HEK293 (cell line): ENCODE data around the gene PRKAG2.

ENCODE experiments used
- BCL11A ChIP-seq: fragments of 450-650 bp; formaldehyde crosslinking; IDR thresholded peaks from 2 replicates; pipeline ENCODE4 v1.5.1; 2016; ENCODE audit warnings: low read depth, missing biosample characterization, missing genetic modification characterization
- EGR2 ChIP-seq: fragments of 450-650 bp; formaldehyde crosslinking; IDR thresholded peaks from 2 replicates; pipeline ENCODE4 v1.5.1; 2016; ENCODE audit warnings: low read depth, missing biosample characterization, missing genetic modification characterization
- FEZF1 ChIP-seq: fragments of 450-650 bp; formaldehyde crosslinking; IDR thresholded peaks from 2 replicates; pipeline ENCODE4 v1.5.1; 2016; ENCODE audit warnings: missing biosample characterization, missing genetic modification characterization
- HOXD13 ChIP-seq: sonication (generic); formaldehyde crosslinking; IDR thresholded peaks from 2 replicates; pipeline ENCODE4 v1.8.0; 2022; ENCODE audit warnings: missing genetic modification reagents, borderline replicate concordance
- IKZF3 ChIP-seq: fragments of 450-650 bp; IDR thresholded peaks from 2 replicates; pipeline ENCODE4 v1.5.0; 2018; ENCODE audit warnings: missing biosample characterization, mild to moderate bottlenecking, missing genetic modification characterization, moderate library complexity
- RBAK ChIP-seq: fragments of 450-650 bp; formaldehyde crosslinking; IDR thresholded peaks from 2 replicates; pipeline ENCODE4 v1.5.1; 2016; ENCODE audit warnings: missing biosample characterization, missing genetic modification characterization
- ZBTB11 ChIP-seq: fragments of 450-650 bp; formaldehyde crosslinking; conservative IDR thresholded peaks from 2 replicates; pipeline ENCODE4 v1.5.1; 2016; ENCODE audit warnings: low read depth, missing biosample characterization, missing genetic modification characterization
- ZEB2 ChIP-seq: fragments of 450-650 bp; formaldehyde crosslinking; IDR thresholded peaks from 2 replicates; pipeline ENCODE4 v1.5.1; 2016; ENCODE audit warnings: missing biosample characterization, missing genetic modification characterization
- ZFHX2 ChIP-seq: fragments of 450-650 bp; formaldehyde crosslinking; conservative IDR thresholded peaks from 2 replicates; pipeline ENCODE4 v1.5.1; 2016; ENCODE audit warnings: missing biosample characterization, missing genetic modification characterization
- ZNF138 ChIP-seq: fragments of 450-650 bp; formaldehyde crosslinking; IDR thresholded peaks from 2 replicates; pipeline ENCODE4 v1.5.1; 2016; ENCODE audit warnings: missing biosample characterization, missing genetic modification characterization, borderline replicate concordance
- ZNF155 ChIP-seq: fragments of 450-650 bp; formaldehyde crosslinking; IDR thresholded peaks from 2 replicates; pipeline ENCODE4 v1.5.1; 2016; ENCODE audit warnings: missing biosample characterization, missing genetic modification characterization
- ZNF302 ChIP-seq: fragments of 450-650 bp; formaldehyde crosslinking; IDR thresholded peaks from 2 replicates; pipeline ENCODE4 v1.5.1; 2016; ENCODE audit warnings: missing biosample characterization, missing genetic modification characterization, low read depth
- ZNF324 ChIP-seq: fragments of 450-650 bp; formaldehyde crosslinking; IDR thresholded peaks from 2 replicates; pipeline ENCODE4 v1.5.1; 2016; ENCODE audit warnings: missing biosample characterization, missing genetic modification characterization
- ZNF391 ChIP-seq: fragments of 450-650 bp; formaldehyde crosslinking; IDR thresholded peaks from 2 replicates; pipeline ENCODE4 v1.5.1; 2016; ENCODE audit warnings: low read depth, missing biosample characterization, missing genetic modification characterization, borderline replicate concordance
- ZNF433 ChIP-seq: fragments of 450-650 bp; formaldehyde crosslinking; IDR thresholded peaks from 2 replicates; pipeline ENCODE4 v1.5.1; 2016; ENCODE audit warnings: missing biosample characterization, missing genetic modification characterization, low read depth
- ZNF530 ChIP-seq: fragments of 450-650 bp; formaldehyde crosslinking; IDR thresholded peaks from 2 replicates; pipeline ENCODE4 v1.5.1; 2016; ENCODE audit warnings: low read depth, missing biosample characterization, missing genetic modification characterization
- ZNF791 ChIP-seq: fragments of 450-650 bp; formaldehyde crosslinking; IDR thresholded peaks from 2 replicates; pipeline ENCODE4 v1.5.1; 2016; ENCODE audit warnings: missing biosample characterization, missing genetic modification characterization
- ZNF830 ChIP-seq: fragments of 450-650 bp; IDR thresholded peaks from 2 replicates; pipeline ENCODE4 v1.5.0; 2018; ENCODE audit warnings: missing biosample characterization, missing genetic modification characterization, low read depth, mild to moderate bottlenecking, moderate library complexity
- TF ChIP-seq, protein P1 (sequence below): fragments of 450-650 bp; formaldehyde crosslinking; IDR thresholded peaks from 2 replicates; pipeline ENCODE4 v1.5.1; 2016; ENCODE audit warnings: missing biosample characterization, missing genetic modification characterization
- TF ChIP-seq, protein P2 (sequence below): fragments of 450-650 bp; formaldehyde crosslinking; IDR thresholded peaks from 2 replicates; pipeline ENCODE4 v1.5.1; 2016; ENCODE audit warnings: missing biosample characterization, missing genetic modification characterization
- TF ChIP-seq, protein P3 (sequence below): fragments of 450-650 bp; IDR thresholded peaks from 2 replicates; pipeline ENCODE4 v1.5.1; 2018; ENCODE audit warnings: missing biosample characterization, mild to moderate bottlenecking, missing genetic modification characterization
- TF ChIP-seq, protein P4 (sequence below): fragments of 450-650 bp; formaldehyde crosslinking; IDR thresholded peaks from 2 replicates; pipeline ENCODE4 v1.5.1; 2016; ENCODE audit warnings: missing biosample characterization, missing genetic modification characterization

Gene PRKAG2

DNA sequence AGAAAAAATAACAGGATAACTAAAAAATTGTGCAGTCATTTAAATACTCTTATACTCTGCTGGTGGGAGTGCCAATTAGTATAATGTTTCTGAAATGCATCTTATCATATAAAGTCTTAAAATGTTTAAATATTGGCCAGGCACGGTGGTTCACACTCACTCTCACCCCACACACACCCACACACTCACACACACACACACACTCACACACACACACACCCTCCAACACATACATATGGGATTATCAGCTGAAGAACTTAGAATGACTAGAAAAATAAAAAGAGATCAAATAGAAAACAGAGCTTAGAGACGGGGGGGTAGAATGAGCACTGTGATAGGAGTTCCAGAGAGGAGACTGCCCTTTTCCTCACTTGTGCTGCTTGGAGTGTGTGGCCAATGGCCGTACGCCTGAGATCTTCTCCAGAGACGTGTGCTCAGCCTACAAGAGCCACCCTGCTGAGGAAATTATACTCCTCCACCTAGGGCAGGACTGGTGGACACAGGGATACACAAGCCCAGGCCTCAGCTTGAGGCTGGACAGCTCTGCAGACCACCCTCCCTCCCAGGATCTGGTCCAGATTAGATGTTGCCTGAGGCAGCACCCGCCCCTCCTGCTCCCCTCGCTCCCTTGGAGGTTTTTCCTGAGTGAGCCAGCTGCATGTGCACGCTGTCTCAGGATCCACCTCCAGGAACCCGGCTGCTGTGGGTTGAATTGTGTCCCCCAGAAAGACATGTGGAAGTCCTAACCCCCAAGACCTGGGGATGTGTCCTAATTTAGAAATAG is 26.5 kb upstream of the PRKAG2 start (continued):
- TF ChIP-seq ZNF391 (tag by site-specific recombination) (no peak), ZNF830 (tag by site-specific recombination) (no peak), IKZF3 (tag by site-specific recombination) (no peak), ZNF138 (tag by site-specific recombination) (no peak), RBAK (tag by site-specific recombination) (no peak), ZNF324 (tag by site-specific recombination) (no peak), ZNF433 (tag by site-specific recombination) (no peak), EGR2 (tag by site-specific recombination) (peak; percentile 87), ZNF155 (tag by site-specific recombination) (no peak), ZEB2 (tag by site-specific recombination) (no peak), HOXD13 (CRISPR knock-in tag) (no peak), BCL11A (tag by site-specific recombination) (no peak), ZNF530 (tag by site-specific recombination) (no peak), ZBTB11 (tag by site-specific recombination) (no peak), ZNF791 (tag by site-specific recombination) (no peak), ZFHX2 (peak; percentile 93), ZNF302 (tag by site-specific recombination) (no peak), FEZF1 (tag by site-specific recombination) (no peak)
- TF ChIP-seq, protein P1, sequence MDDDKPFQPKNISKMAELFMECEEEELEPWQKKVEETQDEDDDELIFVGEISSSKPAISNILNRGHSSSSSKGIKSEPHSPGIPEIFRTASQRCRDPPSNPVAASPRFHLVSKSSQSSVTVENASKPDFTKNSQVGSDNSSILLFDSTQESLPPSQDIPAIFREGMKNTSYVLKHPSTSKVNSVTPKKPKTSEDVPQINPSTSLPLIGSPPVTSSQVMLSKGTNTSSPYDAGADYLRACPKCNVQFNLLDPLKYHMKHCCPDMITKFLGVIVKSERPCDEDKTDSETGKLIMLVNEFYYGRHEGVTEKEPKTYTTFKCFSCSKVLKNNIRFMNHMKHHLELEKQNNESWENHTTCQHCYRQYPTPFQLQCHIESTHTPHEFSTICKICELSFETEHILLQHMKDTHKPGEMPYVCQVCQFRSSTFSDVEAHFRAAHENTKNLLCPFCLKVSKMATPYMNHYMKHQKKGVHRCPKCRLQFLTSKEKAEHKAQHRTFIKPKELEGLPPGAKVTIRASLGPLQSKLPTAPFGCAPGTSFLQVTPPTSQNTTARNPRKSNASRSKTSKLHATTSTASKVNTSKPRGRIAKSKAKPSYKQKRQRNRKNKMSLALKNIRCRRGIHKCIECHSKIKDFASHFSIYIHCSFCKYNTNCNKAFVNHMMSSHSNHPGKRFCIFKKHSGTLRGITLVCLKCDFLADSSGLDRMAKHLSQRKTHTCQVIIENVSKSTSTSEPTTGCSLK (tag by site-specific recombination), result no peak
- TF ChIP-seq, protein P2, sequence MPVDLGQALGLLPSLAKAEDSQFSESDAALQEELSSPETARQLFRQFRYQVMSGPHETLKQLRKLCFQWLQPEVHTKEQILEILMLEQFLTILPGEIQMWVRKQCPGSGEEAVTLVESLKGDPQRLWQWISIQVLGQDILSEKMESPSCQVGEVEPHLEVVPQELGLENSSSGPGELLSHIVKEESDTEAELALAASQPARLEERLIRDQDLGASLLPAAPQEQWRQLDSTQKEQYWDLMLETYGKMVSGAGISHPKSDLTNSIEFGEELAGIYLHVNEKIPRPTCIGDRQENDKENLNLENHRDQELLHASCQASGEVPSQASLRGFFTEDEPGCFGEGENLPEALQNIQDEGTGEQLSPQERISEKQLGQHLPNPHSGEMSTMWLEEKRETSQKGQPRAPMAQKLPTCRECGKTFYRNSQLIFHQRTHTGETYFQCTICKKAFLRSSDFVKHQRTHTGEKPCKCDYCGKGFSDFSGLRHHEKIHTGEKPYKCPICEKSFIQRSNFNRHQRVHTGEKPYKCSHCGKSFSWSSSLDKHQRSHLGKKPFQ, result peak; percentile 94
- TF ChIP-seq, protein P3, sequence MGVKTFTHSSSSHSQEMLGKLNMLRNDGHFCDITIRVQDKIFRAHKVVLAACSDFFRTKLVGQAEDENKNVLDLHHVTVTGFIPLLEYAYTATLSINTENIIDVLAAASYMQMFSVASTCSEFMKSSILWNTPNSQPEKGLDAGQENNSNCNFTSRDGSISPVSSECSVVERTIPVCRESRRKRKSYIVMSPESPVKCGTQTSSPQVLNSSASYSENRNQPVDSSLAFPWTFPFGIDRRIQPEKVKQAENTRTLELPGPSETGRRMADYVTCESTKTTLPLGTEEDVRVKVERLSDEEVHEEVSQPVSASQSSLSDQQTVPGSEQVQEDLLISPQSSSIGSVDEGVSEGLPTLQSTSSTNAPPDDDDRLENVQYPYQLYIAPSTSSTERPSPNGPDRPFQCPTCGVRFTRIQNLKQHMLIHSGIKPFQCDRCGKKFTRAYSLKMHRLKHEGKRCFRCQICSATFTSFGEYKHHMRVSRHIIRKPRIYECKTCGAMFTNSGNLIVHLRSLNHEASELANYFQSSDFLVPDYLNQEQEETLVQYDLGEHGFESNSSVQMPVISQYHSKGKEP (tag by site-specific recombination), result no peak
- TF ChIP-seq, protein P4, sequence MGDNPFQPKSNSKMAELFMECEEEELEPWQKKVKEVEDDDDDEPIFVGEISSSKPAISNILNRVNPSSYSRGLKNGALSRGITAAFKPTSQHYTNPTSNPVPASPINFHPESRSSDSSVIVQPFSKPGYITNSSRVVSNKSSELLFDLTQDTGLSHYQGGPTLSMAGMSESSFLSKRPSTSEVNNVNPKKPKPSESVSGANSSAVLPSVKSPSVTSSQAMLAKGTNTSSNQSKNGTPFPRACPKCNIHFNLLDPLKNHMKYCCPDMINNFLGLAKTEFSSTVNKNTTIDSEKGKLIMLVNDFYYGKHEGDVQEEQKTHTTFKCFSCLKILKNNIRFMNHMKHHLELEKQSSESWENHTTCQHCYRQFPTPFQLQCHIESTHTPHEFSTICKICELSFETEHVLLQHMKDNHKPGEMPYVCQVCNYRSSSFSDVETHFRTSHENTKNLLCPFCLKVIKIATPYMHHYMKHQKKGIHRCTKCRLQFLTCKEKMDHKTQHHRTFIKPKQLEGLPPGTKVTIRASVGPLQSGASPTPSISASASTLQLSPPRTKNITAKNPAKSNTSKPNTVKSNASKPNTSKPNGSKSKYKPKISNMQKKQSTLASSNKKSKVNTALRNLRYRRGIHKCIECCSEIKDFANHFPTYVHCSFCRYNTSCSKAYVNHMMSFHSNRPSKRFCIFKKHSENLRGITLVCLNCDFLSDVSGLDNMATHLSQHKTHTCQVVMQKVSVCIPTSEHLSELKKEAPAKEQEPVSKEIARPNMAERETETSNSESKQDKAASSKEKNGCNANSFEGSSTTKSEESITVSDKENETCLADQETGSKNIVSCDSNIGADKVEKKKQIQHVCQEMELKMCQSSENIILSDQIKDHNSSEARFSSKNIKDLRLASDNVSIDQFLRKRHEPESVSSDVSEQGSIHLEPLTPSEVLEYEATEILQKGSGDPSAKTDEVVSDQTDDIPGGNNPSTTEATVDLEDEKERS (tag by site-specific recombination), result no peak
